HG02973 (cell line): ENCODE data around the gene FAM20B.

Source experiments
- ATAC-seq: cut with Tn5 transposase; IDR thresholded peaks from one replicate; pipeline ENCODE4 v1.9.1; 2021; ENCODE audit warnings: moderate library complexity; ENCODE audit not compliant: unreplicated experiment

FAM20B gene

GRCh38 chr1:179090923-179091322 lies 65.2 kb downstream of the FAM20B start:
- ATAC-seq = no peak

- ATAC-seq = no peak
Measured at GRCh38 chr1:179091691-179092165, 66.0 kb downstream of the FAM20B start.

DNA sequence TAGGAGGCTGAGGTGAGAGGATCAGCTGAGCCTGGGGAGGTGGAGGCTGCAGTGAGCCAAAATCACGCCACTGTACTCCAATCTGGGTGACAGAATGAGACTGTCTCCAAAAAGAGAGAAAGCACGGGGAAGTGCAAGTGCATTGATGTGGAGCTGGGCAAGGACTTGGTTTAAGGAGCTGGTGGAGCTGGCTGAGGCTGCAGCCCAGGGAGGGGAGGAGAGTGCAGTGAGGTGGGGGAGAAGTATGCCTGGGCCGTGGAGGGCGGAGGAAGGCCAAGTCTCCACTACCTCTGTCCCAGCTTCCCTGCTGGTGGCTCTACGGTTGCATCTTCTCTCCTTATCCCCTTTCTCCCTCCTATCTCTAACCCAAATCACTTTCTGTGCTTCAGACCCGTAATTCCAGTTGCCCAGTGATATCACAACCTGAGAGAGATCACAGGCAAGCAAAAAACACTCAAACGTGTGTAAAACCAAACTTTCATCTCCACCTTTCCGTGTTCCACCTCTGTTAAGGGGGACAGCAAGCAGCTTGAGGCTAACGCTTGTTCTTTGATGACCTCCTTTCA lies 67.3 kb downstream of the FAM20B start:
- ATAC-seq = no peak

DNA sequence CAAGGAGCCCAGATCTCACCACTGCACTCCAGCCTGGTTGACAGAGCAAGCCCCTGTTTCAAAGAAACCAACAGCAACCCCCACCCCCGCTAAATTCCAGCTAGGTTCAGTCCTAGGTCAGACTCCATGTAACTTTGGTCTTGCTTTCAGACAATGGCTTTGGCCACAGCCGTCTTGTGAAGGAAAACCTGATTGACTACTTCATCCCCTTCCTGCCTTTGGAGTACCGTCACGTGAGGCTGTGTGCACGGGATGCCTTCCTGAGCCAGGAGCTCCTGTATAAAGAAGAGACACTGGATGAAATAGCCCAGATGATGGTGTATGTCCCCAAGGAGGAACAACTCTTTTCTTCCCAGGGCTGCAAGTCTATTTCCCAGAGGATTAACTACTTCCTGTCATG lies 69.1 kb downstream of the FAM20B start:
- ATAC-seq = no peak

GRCh38 chr1:179095377-179095776 lies 69.7 kb downstream of the FAM20B start:
- no peak for ATAC-seq

GRCh38 chr1:179095924-179096323 lies 70.2 kb downstream of the FAM20B start:
- no peak for ATAC-seq

DNA sequence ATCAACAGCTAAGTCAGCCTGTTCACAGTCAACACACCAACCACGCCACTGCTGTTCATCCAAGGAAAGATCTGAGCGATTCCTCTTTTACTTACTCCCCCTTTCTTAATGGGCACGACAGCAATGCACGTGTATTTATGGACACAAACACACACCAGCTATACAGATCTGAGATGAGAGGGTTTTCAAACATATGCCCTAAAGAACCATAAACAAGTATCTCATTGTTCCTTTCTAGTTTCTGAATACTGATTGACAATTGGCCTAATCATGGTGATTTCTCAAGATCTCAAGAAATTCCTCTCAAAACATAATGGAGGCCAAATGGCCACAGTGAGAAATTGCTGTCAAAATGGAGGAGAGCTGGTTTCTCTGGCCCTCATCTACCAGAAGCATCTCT lies 74.2 kb downstream of the FAM20B start:
- ATAC-seq = no peak

- ATAC-seq = no peak
Measured at GRCh38 chr1:179101566-179101965, 75.9 kb downstream of the FAM20B start.

DNA sequence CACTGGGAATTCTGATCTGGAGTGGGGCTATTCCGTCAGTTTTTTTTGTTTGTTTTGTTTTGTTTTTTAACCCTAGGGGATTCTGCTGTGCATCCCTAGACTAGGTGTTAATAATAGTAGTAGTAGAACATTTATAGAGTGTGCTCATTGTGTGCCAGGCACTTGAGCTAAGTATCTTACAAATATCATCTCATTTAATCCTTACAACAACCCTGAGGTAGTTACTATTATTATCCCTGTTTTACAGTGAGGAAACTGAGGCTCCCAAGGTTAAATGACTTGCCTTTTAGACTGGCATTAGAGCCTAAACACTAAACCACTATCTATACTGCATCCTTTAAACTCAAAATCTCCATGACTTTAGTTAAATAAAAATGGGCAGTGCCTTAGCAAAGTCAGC lies 78.3 kb downstream of the FAM20B start:
- no peak for ATAC-seq

DNA sequence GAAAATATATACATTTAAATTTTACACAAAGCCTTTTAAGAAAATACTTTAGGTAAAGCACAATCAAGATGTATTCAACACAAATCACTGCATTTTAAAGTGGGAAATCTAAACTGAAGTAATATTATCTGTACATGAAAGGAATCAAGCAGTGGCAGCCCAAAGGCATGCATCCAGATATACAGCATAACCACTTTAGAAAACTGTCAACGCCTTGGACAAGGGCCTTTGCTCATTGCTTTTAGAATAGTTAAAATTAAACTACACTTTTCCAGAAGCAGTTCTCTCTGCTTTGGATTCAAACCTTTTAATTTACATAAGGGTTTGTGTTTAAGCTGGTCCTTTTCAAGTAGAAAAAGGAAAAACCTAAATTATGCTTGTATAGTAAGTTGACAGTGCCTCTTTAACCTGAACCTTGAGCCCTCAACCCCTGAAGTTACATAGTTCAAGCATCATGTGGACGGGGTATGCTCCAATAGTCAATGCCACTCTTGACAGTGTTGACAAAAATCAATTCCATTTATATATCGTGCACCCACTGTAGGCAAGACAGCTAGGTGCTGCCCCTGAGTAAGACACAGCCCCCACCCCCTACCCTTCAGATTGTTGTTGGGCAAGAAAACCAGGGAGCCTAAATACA lies 79.0 kb downstream of the FAM20B start:
- ATAC-seq = no peak

- ATAC-seq = no peak
Measured at GRCh38 chr1:179105393-179105792, 79.7 kb downstream of the FAM20B start.

DNA sequence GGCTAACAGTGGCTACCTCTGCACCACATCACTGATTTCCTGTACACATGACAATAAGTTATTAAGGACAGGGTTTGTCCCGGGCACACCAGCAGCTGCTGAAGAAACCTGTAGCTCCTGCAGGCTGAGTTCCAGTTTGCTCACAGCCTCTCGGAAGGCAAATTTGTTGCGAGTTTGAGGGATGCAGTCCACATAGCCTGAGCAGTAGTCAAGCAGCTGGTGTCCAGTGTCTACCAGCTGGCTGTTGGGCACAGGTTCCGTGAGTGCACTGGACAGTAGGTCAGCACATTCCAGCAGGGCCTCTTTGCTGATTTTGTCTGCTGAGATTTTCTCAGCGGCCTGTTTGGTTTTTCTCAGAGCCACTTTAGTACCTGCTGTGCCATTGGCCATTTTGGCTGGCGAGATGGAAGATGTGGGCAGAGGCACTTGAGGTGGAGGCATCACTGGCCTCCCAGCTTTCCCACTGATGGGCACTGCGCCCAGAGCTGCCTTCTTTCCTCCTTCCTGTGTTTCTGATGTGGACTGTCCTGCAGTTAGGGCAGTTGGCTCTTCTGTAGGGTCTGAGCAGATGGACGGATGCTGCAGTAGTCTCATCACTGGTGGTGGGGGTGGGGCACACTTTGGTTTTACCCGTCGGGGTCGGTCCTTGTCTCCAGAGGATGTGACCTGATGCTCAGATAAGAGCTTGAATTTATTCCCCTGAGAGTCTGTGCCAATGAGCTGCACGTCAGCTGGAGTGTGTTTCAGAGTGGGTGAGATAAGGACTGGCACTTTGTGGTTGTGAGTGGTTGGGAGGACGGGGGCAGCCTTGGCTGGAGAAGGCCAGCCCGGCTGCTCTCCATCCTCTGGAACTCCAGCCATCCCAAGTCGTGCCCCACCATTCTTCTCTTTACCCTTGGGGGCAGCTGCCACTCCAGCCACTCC lies 82.3 kb downstream of the FAM20B start:
- ATAC-seq = no peak

DNA sequence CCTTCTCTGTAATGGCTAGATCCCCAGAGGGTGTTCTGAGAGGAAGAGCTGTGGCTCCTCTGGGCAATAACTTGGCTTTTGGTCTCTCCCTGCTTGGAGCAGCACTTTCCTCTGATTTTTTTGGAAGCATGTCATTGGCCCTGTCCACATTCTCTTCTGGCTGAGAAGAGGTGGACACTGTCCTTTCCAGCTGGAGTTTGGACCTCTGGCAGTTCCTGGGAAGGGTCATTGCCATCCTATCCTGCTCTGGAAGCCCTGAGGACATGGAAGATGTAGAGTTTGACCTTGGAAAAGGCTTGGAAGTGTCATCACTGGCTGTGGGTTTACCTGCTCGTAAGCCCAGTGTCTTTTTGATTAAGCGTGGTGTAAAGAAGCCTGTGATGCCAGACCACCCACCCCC lies 83.0 kb downstream of the FAM20B start:
- ATAC-seq = no peak

DNA sequence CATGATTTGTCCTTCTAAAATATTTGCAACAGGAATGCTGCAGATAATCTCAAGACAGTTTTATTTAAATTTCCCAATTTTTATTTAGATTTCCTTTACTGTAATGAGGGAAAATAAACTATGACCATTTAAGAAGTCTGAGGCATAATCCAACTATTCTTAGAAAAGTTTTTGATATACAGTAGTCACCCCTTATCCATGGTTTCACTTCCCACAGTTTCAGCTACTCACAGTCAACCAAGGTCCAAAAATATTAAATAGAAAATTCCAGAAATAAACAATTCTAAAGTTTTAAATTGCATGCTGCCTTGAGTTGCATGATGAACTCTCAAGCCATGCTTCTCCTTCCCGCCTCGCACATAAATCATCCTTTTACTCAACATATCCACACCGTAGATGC lies 89.5 kb downstream of the FAM20B start:
- ATAC-seq = no peak

DNA sequence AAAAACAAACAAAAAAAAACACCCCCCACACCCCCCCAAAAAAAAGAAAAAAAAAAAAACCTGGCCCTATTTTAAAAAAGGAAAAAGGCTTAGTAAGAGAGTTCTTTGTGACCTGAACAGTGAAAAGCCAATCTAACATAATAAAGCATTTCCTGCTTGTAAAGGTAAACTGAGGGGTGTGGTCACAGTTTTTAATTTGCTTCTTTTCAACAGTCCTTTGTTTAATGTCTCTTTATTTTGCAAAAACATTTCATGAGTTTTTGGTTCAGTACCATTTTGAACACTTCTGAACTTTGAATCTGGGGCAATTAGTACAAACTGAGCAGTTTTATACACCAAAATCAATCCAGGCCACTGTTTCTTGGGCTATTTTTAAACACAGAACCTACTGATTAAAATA lies 93.8 kb downstream of the FAM20B start:
- ATAC-seq = no peak

- ATAC-seq = no peak
Measured at GRCh38 chr1:179120736-179121135, 95.0 kb downstream of the FAM20B start.

- ATAC-seq = no peak
Measured at GRCh38 chr1:179121159-179121938, 95.7 kb downstream of the FAM20B start.

DNA sequence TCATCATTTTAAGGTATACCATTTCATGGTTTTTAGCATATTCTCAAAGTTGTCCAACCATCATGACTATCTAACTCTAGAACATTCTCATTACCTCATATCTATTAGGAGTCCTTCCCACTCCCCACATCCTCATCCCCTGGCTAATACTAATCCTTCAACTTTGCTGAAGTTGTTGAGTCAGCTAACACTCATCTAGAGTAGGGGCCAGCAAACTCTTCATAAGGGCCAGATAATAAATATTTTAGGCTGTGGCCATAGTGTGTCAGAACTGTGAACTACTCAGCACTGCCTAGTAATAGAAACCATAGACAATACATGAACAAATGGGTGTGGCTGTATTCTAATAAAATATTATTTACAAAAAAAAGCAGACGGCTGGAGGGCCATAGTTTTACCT lies 99.2 kb downstream of the FAM20B start:
- no peak for ATAC-seq
